ENCODE data around the gene PSKH1. TPM values are rescaled to one million over a fixed set of nuclear protein-coding genes. Genes with fewer than 3 reads are reported as not detected.

Gene PSKH1
- total and polyA plus RNA-seq, 4 donors = 15.2 to 30.4 (median 22.9) TPM

GRCh38 chr16:67977469-67978227 lies 84.6 kb downstream of the PSKH1 start:
- WGBS, 2 donors = 86% methylated on average over 9 of the region's 9 CpGs
- DNase-seq (no peak), ATAC-seq (ENCODE audit: low FRiP score) (no peak)
- Histone ChIP-seq H3K4me3 (ENCODE audit: low read length in 2 of 2) (no peak overlapping the region), H3K27me3 (ENCODE audit: control insufficient read depth in 1 of 2, insufficient read depth in 2 of 2, low read length in 1 of 2) (no peaks in the 10 kb centered on the region), H3K9me3 (ENCODE audit: control insufficient read depth, low read length) (no peaks in the 10 kb centered on the region), H3K36me3 (ENCODE audit: control insufficient read depth in 1 of 2, insufficient read depth in 2 of 2, low read length in 1 of 2) (no peaks in the 10 kb centered on the region), H3K27ac (ENCODE audit: low read depth in 1 of 2, low read length in 2 of 2) (no peak overlapping the region), H3K4me1 (ENCODE audit: control insufficient read depth in 1 of 2, insufficient read depth in 2 of 2, low read length in 2 of 2) (no peaks in the 10 kb centered on the region)
- intact Hi-C loops (cut with DNase I) = no loop called here

Other genes with a start within 250 kb of the PSKH1 start
- gene CARMIL2, start 248.1 kb upstream of the PSKH1 start, total RNA-seq = 1 to 10 TPM; 3.0 to 4.0 TPM
- gene CARMIL2, start 248.1 kb upstream of the PSKH1 start, polyA plus RNA-seq = 1 to 10 TPM in 1 of 2 donors, under 1 TPM in 1; 0.13 to 3.7 TPM
- 10 to 100 TPM; 15.7 to 21.9 TPM for gene ACD, start 233.0 kb upstream of the PSKH1 start, total RNA-seq
- 10 to 100 TPM in 1 of 2 donors, 1 to 10 TPM in 1; 7.0 to 34.6 TPM for gene ACD, start 233.0 kb upstream of the PSKH1 start, polyA plus RNA-seq
- gene PARD6A, start 232.3 kb upstream of the PSKH1 start, total RNA-seq = 1 to 10 TPM; 3.9 to 5.3 TPM
- gene PARD6A, start 232.3 kb upstream of the PSKH1 start, polyA plus RNA-seq = 1 to 10 TPM; 5.9 to 7.8 TPM
- gene ENKD1, start 226.5 kb upstream of the PSKH1 start, total RNA-seq = 10 to 100 TPM in 1 of 2 donors, 1 to 10 TPM in 1; 9.7 to 15.2 TPM
- 10 to 100 TPM; 13.3 to 73.8 TPM for gene ENKD1, start 226.5 kb upstream of the PSKH1 start, polyA plus RNA-seq
- gene C16orf86, start 226.4 kb upstream of the PSKH1 start, total RNA-seq = 1 to 10 TPM; 2.6 to 7.9 TPM
- 10 to 100 TPM in 1 of 2 donors, 1 to 10 TPM in 1; 3.1 to 14.4 TPM for gene C16orf86, start 226.4 kb upstream of the PSKH1 start, polyA plus RNA-seq
- gene GFOD2, start 173.9 kb upstream of the PSKH1 start, total RNA-seq = 10 to 100 TPM; 18.7 to 27.3 TPM
- gene GFOD2, start 173.9 kb upstream of the PSKH1 start, polyA plus RNA-seq = 1 to 10 TPM; 7.4 to 8.5 TPM
- gene RANBP10, start 86.7 kb upstream of the PSKH1 start, total RNA-seq = 10 to 100 TPM; 17.7 to 21.6 TPM
- gene RANBP10, start 86.7 kb upstream of the PSKH1 start, polyA plus RNA-seq = 10 to 100 TPM in 1 of 2 donors, 1 to 10 TPM in 1; 5.5 to 11.9 TPM
- gene TSNAXIP1, start 86.4 kb upstream of the PSKH1 start, total RNA-seq = 1 to 10 TPM in 1 of 2 donors, under 1 TPM in 1; 0.84 to 1.1 TPM
- gene TSNAXIP1, start 86.4 kb upstream of the PSKH1 start, polyA plus RNA-seq = 1 to 10 TPM in 1 of 2 donors, not detected in 1; 7.3 TPM
- gene THAP11, start 50.9 kb upstream of the PSKH1 start, total RNA-seq = 10 to 100 TPM; 21.5 to 24.7 TPM
- 10 to 100 TPM; 18.0 to 18.6 TPM for gene THAP11, start 50.9 kb upstream of the PSKH1 start, polyA plus RNA-seq
- 10 to 100 TPM; 80.7 to 88.2 TPM for gene NUTF2, start 46.3 kb upstream of the PSKH1 start, total RNA-seq
- gene NUTF2, start 46.3 kb upstream of the PSKH1 start, polyA plus RNA-seq = 100 to 1,000 TPM in 1 of 2 donors, 10 to 100 TPM in 1; 95.4 to 130 TPM
- gene CENPT, start 45.6 kb upstream of the PSKH1 start, total RNA-seq = 10 to 100 TPM; 39.8 to 57.9 TPM
- gene CENPT, start 45.6 kb upstream of the PSKH1 start, polyA plus RNA-seq = 100 to 1,000 TPM in 1 of 2 donors, 10 to 100 TPM in 1; 28.3 to 168 TPM
- 10 to 100 TPM; 46.9 to 53.2 TPM for gene EDC4, start 20.2 kb upstream of the PSKH1 start, total RNA-seq
- 10 to 100 TPM; 14.4 to 66.4 TPM for gene EDC4, start 20.2 kb upstream of the PSKH1 start, polyA plus RNA-seq
- gene NRN1L, start 8.4 kb upstream of the PSKH1 start, total RNA-seq = 1 to 10 TPM in 1 of 2 donors, not detected in 1; 2.1 TPM
- 1 to 10 TPM; 1.5 to 3.2 TPM for gene NRN1L, start 8.4 kb upstream of the PSKH1 start, polyA plus RNA-seq
- gene CTRL, start 38.6 kb downstream of the PSKH1 start, total RNA-seq = under 1 TPM; 0.84 to 0.90 TPM
- 1 to 10 TPM in 1 of 2 donors, not detected in 1; 3.5 TPM for gene CTRL, start 38.6 kb downstream of the PSKH1 start, polyA plus RNA-seq
- 10 to 100 TPM; 27.7 to 39.1 TPM for gene PSMB10, start 43.6 kb downstream of the PSKH1 start, total RNA-seq
- gene PSMB10, start 43.6 kb downstream of the PSKH1 start, polyA plus RNA-seq = 10 to 100 TPM; 52.3 to 84.3 TPM
- 10 to 100 TPM; 43.9 to 47.8 TPM for gene LCAT, start 50.9 kb downstream of the PSKH1 start, total RNA-seq
- 100 to 1,000 TPM in 1 of 2 donors, 10 to 100 TPM in 1; 10.6 to 178 TPM for gene LCAT, start 50.9 kb downstream of the PSKH1 start, polyA plus RNA-seq
- 100 to 1,000 TPM; 125 to 139 TPM for gene SLC12A4, start 75.4 kb downstream of the PSKH1 start, total RNA-seq
- gene SLC12A4, start 75.4 kb downstream of the PSKH1 start, polyA plus RNA-seq = 10 to 100 TPM; 15.8 to 87.0 TPM
- not detected for gene DPEP3, start 87.2 kb downstream of the PSKH1 start, total RNA-seq
- gene DPEP3, start 87.2 kb downstream of the PSKH1 start, polyA plus RNA-seq = not detected
- 10 to 100 TPM in 1 of 2 donors, 1 to 10 TPM in 1; 1.7 to 10.4 TPM for gene DPEP2, start 106.2 kb downstream of the PSKH1 start, total RNA-seq
- 1 to 10 TPM; 1.0 to 2.1 TPM for gene DPEP2, start 106.2 kb downstream of the PSKH1 start, polyA plus RNA-seq
- not detected for gene DPEP2NB, start 122.7 kb downstream of the PSKH1 start, total RNA-seq
- not detected for gene DPEP2NB, start 122.7 kb downstream of the PSKH1 start, polyA plus RNA-seq
- 1 to 10 TPM; 4.3 to 5.3 TPM for gene DDX28, start 130.0 kb downstream of the PSKH1 start, total RNA-seq
- 1 to 10 TPM; 3.6 to 4.8 TPM for gene DDX28, start 130.0 kb downstream of the PSKH1 start, polyA plus RNA-seq
- 10 to 100 TPM in 1 of 2 donors, 1 to 10 TPM in 1; 5.4 to 13.1 TPM for gene DUS2, start 130.0 kb downstream of the PSKH1 start, total RNA-seq
- gene DUS2, start 130.0 kb downstream of the PSKH1 start, polyA plus RNA-seq = 1 to 10 TPM; 3.0 to 8.9 TPM
- 10 to 100 TPM; 38.1 to 48.4 TPM for gene NFATC3, start 192.1 kb downstream of the PSKH1 start, total RNA-seq
- 10 to 100 TPM; 10.3 to 10.4 TPM for gene NFATC3, start 192.1 kb downstream of the PSKH1 start, polyA plus RNA-seq